IMR-90 (cell line): ENCODE measurements around the gene FBXW8. TPM values are rescaled to one million over a fixed set of nuclear protein-coding genes. Genes with fewer than 3 reads are reported as not detected.

Experiments
- ATAC-seq: fragments of 200-7000 bp; cut with Tn5 transposase; 2 replicates; pipeline ENCODE4 v1.9.1; 2020; ENCODE audit warnings: low read depth, mild to moderate bottlenecking, moderate library complexity
- BruUV-seq: library from RNA; stranded (reverse); fragments of 400-500 nt; replicated peaks from 2 replicates; lab custom pipeline; 2021; lab: Mats Ljungman, UMichigan
- CTCF ChIA-PET: fragments of 300-600 bp; formaldehyde crosslinking; extraction: SDS; loops from one replicate; lab custom pipeline; 2021; ENCODE audit warnings: antibody characterized with exemption; lab: Yijun Ruan, JAX
- POLR2A ChIA-PET: fragments of 300-600 bp; sonication (Branson Sonifier 250); formaldehyde crosslinking; loops from one replicate; lab custom pipeline; 2022; ENCODE audit warnings: antibody characterized with exemption; ENCODE audit not compliant: unreplicated experiment; lab: Charles Lee
- DNase-seq: peaks from one replicate; pipeline ENCODE4 v3.0.0; 2013
- H2AFZ ChIP-seq: replicated peaks from 2 replicates; pipeline ENCODE3; 2013; ENCODE audit warnings: low read length, mild to moderate bottlenecking; ENCODE audit not compliant: poor library complexity
- H2AK5ac ChIP-seq: 2 replicates; pipeline ENCODE4 v1.6.1; 2013; ENCODE audit warnings: low read depth, low read length, inconsistent platforms
- H2AK9ac ChIP-seq: replicated peaks from 2 replicates; pipeline ENCODE3; 2013; ENCODE audit warnings: mild to moderate bottlenecking, low read depth, low read length, moderate library complexity; ENCODE audit not compliant: poor library complexity
- H2BK120ac ChIP-seq: 2 replicates; pipeline ENCODE4 v1.6.1; 2013; ENCODE audit warnings: low read depth, low read length, inconsistent platforms
- H2BK15ac ChIP-seq: 3 replicates; pipeline ENCODE4 v1.6.1; 2013; ENCODE audit warnings: low read depth, low read length, inconsistent platforms
- H2BK20ac ChIP-seq: 2 replicates; pipeline ENCODE4 v1.6.1; 2013; ENCODE audit warnings: low read depth, mild to moderate bottlenecking, inconsistent platforms, low read length, moderate library complexity
- H2BK5ac ChIP-seq: 2 replicates; pipeline ENCODE4 v1.6.1; 2013; ENCODE audit warnings: mild to moderate bottlenecking, low read depth, low read length, inconsistent platforms; ENCODE audit not compliant: poor library complexity, severe bottlenecking
- H3K14ac ChIP-seq: replicated peaks from 2 replicates; pipeline ENCODE4 v1.6.1; 2013; ENCODE audit warnings: low read depth, low read length, inconsistent platforms
- H3K18ac ChIP-seq: 2 replicates; pipeline ENCODE4 v1.6.1; 2013; ENCODE audit warnings: low read depth, low read length, control low read depth
- H3K23ac ChIP-seq: 2 replicates; pipeline ENCODE4 v1.6.1; 2013; ENCODE audit warnings: low read depth, low read length, inconsistent platforms
- H3K27ac ChIP-seq: 2 replicates; pipeline ENCODE4 v1.5.1; 2013; ENCODE audit warnings: mild to moderate bottlenecking, control low read depth, low read length; ENCODE audit not compliant: insufficient read depth
- H3K27me3 ChIP-seq: 2 replicates; pipeline ENCODE4 v1.6.1; 2013; ENCODE audit warnings: low read length; ENCODE audit not compliant: control insufficient read depth, insufficient read depth
- H3K36me3 ChIP-seq: 2 replicates; pipeline ENCODE4 v1.6.1; 2013; ENCODE audit warnings: low read length, mixed read lengths; ENCODE audit not compliant: control insufficient read depth, insufficient read depth
- H3K4ac ChIP-seq: 2 replicates; pipeline ENCODE4 v1.6.1; 2013; ENCODE audit warnings: low read depth, low read length, inconsistent platforms
- H3K4me1 ChIP-seq: 2 replicates; pipeline ENCODE4 v1.6.1; 2013; ENCODE audit warnings: low read length, mixed read lengths; ENCODE audit not compliant: control insufficient read depth, insufficient read depth
- H3K4me2 ChIP-seq: 2 replicates; pipeline ENCODE4 v1.6.1; 2013; ENCODE audit warnings: low read depth, mild to moderate bottlenecking, control low read depth, low read length, moderate library complexity
- H3K4me3 ChIP-seq: 2 replicates; pipeline ENCODE4 v1.5.1; 2013; ENCODE audit warnings: low read depth, mild to moderate bottlenecking, control low read depth, low read length, moderate library complexity; ENCODE audit not compliant: insufficient read depth
- H3K56ac ChIP-seq: 2 replicates; pipeline ENCODE4 v1.6.1; 2013; ENCODE audit warnings: low read length, inconsistent platforms; ENCODE audit not compliant: insufficient read depth; ENCODE audit errors: extremely low read depth
- H3K79me1 ChIP-seq, 2 experiments: 2 replicates each; pipeline ENCODE4 v1.6.1; 2013; ENCODE audit warnings: low read length in 2 of 2, inconsistent platforms in 1 of 2, low read depth in 1 of 2
- H3K9ac ChIP-seq: 2 replicates; pipeline ENCODE4 v1.6.1; 2013; ENCODE audit warnings: low read depth, low read length, control low read depth
- H3K9me1 ChIP-seq: 2 replicates; pipeline ENCODE4 v1.6.1; 2013; ENCODE audit warnings: low read length, inconsistent platforms; ENCODE audit not compliant: insufficient read depth
- H3K9me3 ChIP-seq: 2 replicates; pipeline ENCODE4 v1.6.1; 2013; ENCODE audit warnings: low read length; ENCODE audit not compliant: control insufficient read depth, insufficient read depth
- H4K20me1 ChIP-seq: 2 replicates; pipeline ENCODE4 v1.6.1; 2013; ENCODE audit warnings: low read length, inconsistent platforms; ENCODE audit not compliant: insufficient read depth
- H4K5ac ChIP-seq: 2 replicates; pipeline ENCODE4 v1.6.1; 2013; ENCODE audit warnings: mild to moderate bottlenecking, low read depth, low read length, control low read depth
- H4K8ac ChIP-seq, 2 experiments: 2 replicates each; pipeline ENCODE4 v1.6.1; 2013; ENCODE audit warnings: low read depth in 2 of 2, low read length in 2 of 2, control low read depth in 1 of 2, inconsistent platforms in 1 of 2
- H4K91ac ChIP-seq: 2 replicates; pipeline ENCODE4 v1.6.1; 2013; ENCODE audit warnings: low read depth, low read length, inconsistent platforms; ENCODE audit not compliant: insufficient read depth
- BHLHE40 ChIP-seq: fragments of 150-350 bp; IDR thresholded peaks from 2 replicates; pipeline ENCODE4 v1.6.1; 2016; ENCODE audit warnings: mild to moderate bottlenecking, low read depth, low read length
- CTCF ChIP-seq: conservative IDR thresholded peaks from 2 replicates; pipeline ENCODE4 v1.5.1; 2012; ENCODE audit warnings: mild to moderate bottlenecking, low read depth, low read length, improper control_type of control experiment
- MAFK ChIP-seq: IDR thresholded peaks from 2 replicates; pipeline ENCODE4 v1.6.1; 2012; ENCODE audit warnings: low read depth, low read length, improper control_type of control experiment
- SMC3 ChIP-seq: fragments of 150-350 bp; IDR thresholded peaks from 2 replicates; pipeline ENCODE4 v1.6.1; 2016; ENCODE audit warnings: low read depth, mild to moderate bottlenecking, antibody characterized with exemption, low read length, moderate library complexity
- WGBS, 2 experiments: methylation state at CpG; one replicate each; pipeline versions ENCODE4 v1.1.5 to v1.1.7; 2013; ENCODE audit warnings: missing lambda C conversion rate in 2 of 2; ENCODE audit not compliant: insufficient read length in 1 of 2; ENCODE audit errors: extremely low coverage in 2 of 2; 5-methylcytosine and 5-hydroxymethylcytosine counted together
- dilution Hi-C: fragments of 300-500 bp; cut with HindIII; formaldehyde crosslinking; loops from one replicate; pipeline ENCODE4 v1.14.3; 2018; ENCODE audit warnings: low sequenced_read_pairs; ENCODE audit not compliant: unreplicated experiment
- in situ Hi-C: fragments of 300-500 bp; cut with MboI; formaldehyde crosslinking; loops from 3 replicates; pipeline ENCODE4 v1.14.3; 2019; ENCODE audit warnings: low sequenced_read_pairs, inconsistent platforms, mixed read lengths
- intact Hi-C: fragments of 100-400 bp; cut with micrococcal nuclease; formaldehyde crosslinking; loops from 2 replicates; pipeline ENCODE4 v1.10.0; 2022
- polyA plus RNA-seq, 3 experiments: library from polyadenylated mRNA; depleted of rRNA; stranded (reverse); fragments of >200 nt; gene quantifications; 2 replicates each; pipeline ENCODE4 v1.2.3, GENCODE V29; 2012; ENCODE audit warnings: low replicate concordance in 1 of 3
- total RNA-seq: library from RNA; depleted of rRNA; stranded (reverse); fragments of >200 nt; gene quantifications from 2 replicates; pipeline ENCODE4 v1.2.3, GENCODE V29; 2012

Gene FBXW8
- total and polyA plus RNA-seq, 2 of the 4 experiments (the other 2 are of a cell fraction), result 20.3 to 25.8 TPM

- H3K36me3 ChIP-seq, result peaks cover 11% of the 10 kb centered on the region
- no peak overlapping the region for H3K23ac ChIP-seq
- no peak overlapping the region for H3K4ac ChIP-seq
- peaks cover 8% of the 10 kb centered on the region for H3K9me1 ChIP-seq
- H3K79me1 ChIP-seq, result peaks cover 2 to 15% of the 10 kb centered on the region in 2 experiments; a peak in 2 of 4 replicates
- no peak overlapping the region for H4K5ac ChIP-seq
- no peak overlapping the region for H3K27ac ChIP-seq
- H2BK20ac ChIP-seq, result no peak overlapping the region
- no peak overlapping the region for H2AK5ac ChIP-seq
- no peak overlapping the region for H2BK15ac ChIP-seq
- H3K4me1 ChIP-seq, result peaks cover 4% of the 10 kb centered on the region
- intact Hi-C loops, result no loop called here
- H4K20me1 ChIP-seq, result peaks cover 1% of the 10 kb centered on the region; the same call in 1 of the 2 replicates
- H3K4me3 ChIP-seq, result no peak overlapping the region
- dilution Hi-C loops, result no loop called here
- no peak overlapping the region for H3K56ac ChIP-seq
- no peak for ATAC-seq
- BruUV-seq, result no TSS peak
- CTCF ChIA-PET, result no interaction called here
- H2BK120ac ChIP-seq, result no peak overlapping the region
- no peak overlapping the region for H3K9ac ChIP-seq
- TF ChIP-seq BHLHE40 (no peak), CTCF (no peak), SMC3 (no peak), MAFK (no peak)
- H3K18ac ChIP-seq, result no peak overlapping the region
- no peak overlapping the region for H3K4me2 ChIP-seq
- POLR2A ChIA-PET, result no interaction called here
- H4K8ac ChIP-seq, result no peak overlapping the region
- no peak overlapping the region for H2AK9ac ChIP-seq
- no peak overlapping the region for H3K14ac ChIP-seq
- in situ Hi-C loops, result no loop called here
- no peak overlapping the region for H2BK5ac ChIP-seq
- no peaks in the 10 kb centered on the region for H3K27me3 ChIP-seq
- H2AFZ ChIP-seq, result no peak overlapping the region
- no peak for DNase-seq
- no peak overlapping the region for H4K91ac ChIP-seq
- H3K9me3 ChIP-seq, result no peaks in the 10 kb centered on the region
- 81% methylated on average over 3 of the region's 13 CpGs; no CpG with 5 or more reads in 1 of the 2 experiments for WGBS, 2 experiments
Observed at GRCh38 chr12:116977465-116978380, 67.0 kb downstream of the FBXW8 start.
